Skin of body (tissue), 2 donors: Measurements from ENCODE around the gene SLC6A18. TPM values are rescaled to one million over a fixed set of nuclear protein-coding genes. Genes with fewer than 3 reads are reported as not detected.
"Not testable (repeated sequence)": the region's sequence is repeated elsewhere in the genome, so short reads cannot be mapped to it uniquely, and the experiment has no call there.

ENCODE experiments used
- DNase-seq: peaks from one replicate; lab custom pipeline; 2025; lab: John Stamatoyannopoulos, UW
- total RNA-seq: library from RNA; depleted of rRNA; stranded (reverse); fragments of >200 nt; gene quantifications from one replicate; pipeline ENCODE4 v1.2.3, GENCODE V29; 2014

SLC6A18 gene
- total RNA-seq, 1 donor from 2014 or later, result not detected

DNA sequence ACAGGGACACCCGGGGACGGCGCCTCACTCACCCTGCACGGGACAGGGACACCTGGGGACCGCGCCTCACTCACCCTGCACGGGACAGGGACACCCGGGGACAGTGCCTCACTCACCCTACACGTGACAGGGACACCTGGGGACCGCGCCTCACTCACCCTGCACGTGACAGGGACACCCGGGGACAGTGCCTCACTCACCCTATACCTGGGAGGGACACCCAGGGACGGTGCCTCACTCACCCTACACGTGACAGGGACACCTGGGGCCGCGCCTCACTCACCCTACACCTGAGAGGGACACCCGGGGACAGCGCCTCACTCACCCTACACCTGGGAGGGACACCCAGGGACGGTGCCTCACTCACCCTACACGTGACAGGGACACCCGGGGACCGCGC lies 65.8 kb downstream of the SLC6A18 start:
- not testable (repeated sequence) for DNase-seq

DNA sequence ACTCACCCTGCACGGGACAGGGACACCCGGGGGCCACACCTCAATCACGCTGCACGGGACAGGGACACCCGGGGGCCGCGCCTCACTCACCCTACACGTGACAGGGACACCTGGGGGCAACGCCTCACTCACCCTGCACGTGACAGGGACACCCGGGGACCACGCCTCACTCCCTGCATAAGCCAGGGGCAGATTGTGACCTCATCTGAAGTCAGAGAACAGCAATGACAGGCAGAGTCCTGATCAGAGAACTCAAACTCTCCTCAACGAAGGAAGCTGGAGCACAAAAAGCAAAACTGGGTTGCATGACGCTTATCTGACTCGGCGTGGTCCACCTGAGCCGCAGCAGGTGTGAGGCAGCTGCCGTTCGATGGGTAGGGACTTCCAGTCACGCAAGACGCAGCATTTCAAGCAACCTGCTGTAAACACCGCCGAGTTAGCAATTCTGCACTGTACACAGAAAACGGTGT lies 66.5 kb downstream of the SLC6A18 start:
- DNase-seq, result no peak

DNA sequence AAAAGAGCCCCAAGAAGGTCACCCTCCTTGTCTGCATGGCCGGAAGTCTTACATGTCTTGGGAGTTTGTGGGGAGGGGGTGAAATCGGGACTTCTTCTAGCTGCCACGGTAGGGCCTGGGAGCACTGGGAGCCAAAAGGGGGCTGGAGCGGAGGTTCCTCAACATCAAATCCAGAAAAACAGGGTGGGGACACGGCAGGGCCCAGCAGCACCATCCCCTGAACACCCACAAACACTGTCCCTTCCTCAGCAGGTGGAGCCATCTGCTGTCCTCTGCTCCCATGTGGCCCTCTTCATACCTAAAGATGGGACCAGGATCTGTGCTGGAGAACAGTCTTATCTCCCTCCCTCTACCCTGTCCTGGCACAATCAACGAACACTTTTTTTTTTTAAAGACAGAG lies 67.0 kb downstream of the SLC6A18 start:
- DNase-seq, result no peak

GRCh38 chr5:1292846-1293415 lies 67.8 kb downstream of the SLC6A18 start:
- no peak for DNase-seq

GRCh38 chr5:1293416-1294205 lies 68.4 kb downstream of the SLC6A18 start:
- DNase-seq, result no peak

DNA sequence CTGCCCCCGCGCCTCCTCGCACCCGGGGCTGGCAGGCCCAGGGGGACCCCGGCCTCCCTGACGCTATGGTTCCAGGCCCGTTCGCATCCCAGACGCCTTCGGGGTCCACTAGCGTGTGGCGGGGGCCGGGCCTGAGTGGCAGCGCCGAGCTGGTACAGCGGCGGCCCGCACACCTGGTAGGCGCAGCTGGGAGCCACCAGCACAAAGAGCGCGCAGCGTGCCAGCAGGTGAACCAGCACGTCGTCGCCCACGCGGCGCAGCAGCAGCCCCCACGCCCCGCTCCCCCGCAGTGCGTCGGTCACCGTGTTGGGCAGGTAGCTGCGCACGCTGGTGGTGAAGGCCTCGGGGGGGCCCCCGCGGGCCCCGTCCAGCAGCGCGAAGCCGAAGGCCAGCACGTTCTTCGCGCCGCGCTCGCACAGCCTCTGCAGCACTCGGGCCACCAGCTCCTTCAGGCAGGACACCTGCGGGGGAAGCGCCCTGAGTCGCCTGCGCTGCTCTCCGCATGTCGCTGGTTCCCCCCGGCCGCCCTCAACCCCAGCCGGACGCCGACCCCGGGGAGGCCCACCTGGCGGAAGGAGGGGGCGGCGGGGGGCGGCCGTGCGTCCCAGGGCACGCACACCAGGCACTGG lies 69.1 kb downstream of the SLC6A18 start:
- DNase-seq, result no peak

- DNase-seq, result no peak
Measured at GRCh38 chr5:1294835-1295649, 69.9 kb downstream of the SLC6A18 start, which contains the start of gene TERT. Gene TERT, minus strand, starts transcription at chr5:1295068. Its CDS starts 79 bp downstream, at chr5:1294989.

GRCh38 chr5:1295650-1296037 lies 70.5 kb downstream of the SLC6A18 start:
- no peak for DNase-seq

Other genes with a start within 250 kb of the SLC6A18 start
- gene NKD2, start 216.6 kb upstream of the SLC6A18 start, total RNA-seq, result 12.7 TPM
- 13.7 TPM for gene SLC12A7, start 113.3 kb upstream of the SLC6A18 start, total RNA-seq
- not detected for gene SLC6A19, start 23.8 kb upstream of the SLC6A18 start, total RNA-seq
- gene TERT, start 69.7 kb downstream of the SLC6A18 start, total RNA-seq, result not detected
- 78.6 TPM for gene CLPTM1L, start 119.7 kb downstream of the SLC6A18 start, total RNA-seq
- gene SLC6A3, start 220.1 kb downstream of the SLC6A18 start, total RNA-seq, result not detected